Stimulated activated CD8-positive, alpha-beta memory T cell treated with anti-CD3 and anti-CD28 coated beads, Interleukin-7, amount 100 ng/mL, for 24 hours (primary cell): ENCODE results near the gene FOXC2.

Source experiments
- DNase-seq: peaks from one replicate; pipeline ENCODE4 v3.0.0-alpha.2; 2020; ENCODE audit warnings: low read depth

The FOXC2 gene

GRCh38 chr16:86618431-86619238, 52.0 kb downstream of the FOXC2 start:
- DNase-seq, result no peak
